Karpas-422 (cell line): ENCODE data around the gene LRRFIP1. TPM values are rescaled to one million over a fixed set of nuclear protein-coding genes. Genes with fewer than 3 reads are reported as not detected.
"Not testable (repeated sequence)": the region's sequence is repeated elsewhere in the genome, so short reads cannot be mapped to it uniquely, and the experiment has no call there.

Experiments
- DNase-seq: peaks from one replicate; pipeline ENCODE4 v3.0.0-alpha.2; 2015
- H2AFZ ChIP-seq: fragments of 200-600 bp; sonication (generic); 2 replicates; pipeline ENCODE4 v1.6.1; 2014; ENCODE audit warnings: antibody characterized with exemption, low read length, mixed read lengths
- H3K27ac ChIP-seq: fragments of 200-600 bp; sonication (generic); 2 replicates; pipeline ENCODE4 v1.5.1; 2014; ENCODE audit warnings: mild to moderate bottlenecking, low read length, moderate library complexity
- H3K27me3 ChIP-seq: fragments of 200-600 bp; sonication (generic); 2 replicates; pipeline ENCODE4 v1.6.1; 2014; ENCODE audit warnings: low read length, mixed read lengths
- H3K36me3 ChIP-seq: fragments of 200-600 bp; sonication (generic); 2 replicates; pipeline ENCODE4 v1.6.1; 2014; ENCODE audit warnings: low read length, mixed read lengths; ENCODE audit not compliant: insufficient read depth
- H3K4me1 ChIP-seq: fragments of 200-600 bp; sonication (generic); 2 replicates; pipeline ENCODE4 v1.6.1; 2014; ENCODE audit warnings: mild to moderate bottlenecking, low read length, mixed read lengths
- H3K4me2 ChIP-seq: fragments of 200-600 bp; sonication (generic); 2 replicates; pipeline ENCODE4 v1.6.1; 2014; ENCODE audit warnings: low read length, low read depth, mild to moderate bottlenecking; ENCODE audit not compliant: poor library complexity, severe bottlenecking
- H3K4me3 ChIP-seq: fragments of 200-600 bp; sonication (generic); 2 replicates; pipeline ENCODE4 v1.5.1; 2014; ENCODE audit warnings: mild to moderate bottlenecking, antibody characterized with exemption, low read length, mixed read lengths
- H3K79me2 ChIP-seq: fragments of 200-600 bp; sonication (generic); 2 replicates; pipeline ENCODE4 v1.6.1; 2014; ENCODE audit warnings: mild to moderate bottlenecking, low read length, mixed read lengths
- H3K9ac ChIP-seq: fragments of 200-600 bp; sonication (generic); 2 replicates; pipeline ENCODE4 v1.6.0; 2014; ENCODE audit warnings: low read length
- H3K9me2 ChIP-seq: fragments of 200-600 bp; sonication (generic), shearing (Covaris generic); replicated peaks from 2 replicates; pipeline ENCODE4 v1.6.0; 2014; ENCODE audit warnings: mild to moderate bottlenecking, low read length, moderate library complexity; ENCODE audit not compliant: insufficient read depth
- H3K9me3 ChIP-seq: fragments of 300-700, 200-600 bp; sonication (generic); 2 replicates; pipeline ENCODE4 v1.6.1; 2014; ENCODE audit warnings: low read length, mixed read lengths
- H4K20me1 ChIP-seq: fragments of 200-600 bp; sonication (generic); 2 replicates; pipeline ENCODE4 v1.6.1; 2014; ENCODE audit warnings: mild to moderate bottlenecking, antibody characterized with exemption, low read length, low read depth; ENCODE audit not compliant: insufficient read depth
- total RNA-seq: library from RNA; depleted of rRNA; stranded (reverse); fragments of >200 nt; shearing (Covaris generic); gene quantifications from 2 replicates; pipeline ENCODE4 v1.2.3, GENCODE V29; 2014; ENCODE audit warnings: low replicate concordance

LRRFIP1 gene
- total RNA-seq, 1 experiment from 2014 or later = 29.9 TPM

GRCh38 chr2:237774811-237775553, 147.6 kb downstream of the LRRFIP1 start:
- no peak overlapping the region for H3K9ac ChIP-seq
- H3K4me1 ChIP-seq = no peaks in the 10 kb centered on the region
- H2AFZ ChIP-seq = no peak overlapping the region
- no peak overlapping the region for H3K4me2 ChIP-seq
- peak; percentile 82 for DNase-seq
- no peaks in the 10 kb centered on the region for H4K20me1 ChIP-seq
- no peaks in the 10 kb centered on the region for H3K9me2 ChIP-seq
- H3K27me3 ChIP-seq = no peaks in the 10 kb centered on the region
- no peak overlapping the region for H3K4me3 ChIP-seq
- no peaks in the 10 kb centered on the region for H3K79me2 ChIP-seq
- H3K27ac ChIP-seq = no peak overlapping the region
- H3K36me3 ChIP-seq = no peaks in the 10 kb centered on the region
- no peaks in the 10 kb centered on the region for H3K9me3 ChIP-seq

GRCh38 chr2:237779521-237779920, 152.1 kb downstream of the LRRFIP1 start:
- peaks cover 3% of the 10 kb centered on the region; the same call in 1 of the 2 replicates for H3K36me3 ChIP-seq
- H3K4me2 ChIP-seq = no peak overlapping the region
- H3K27ac ChIP-seq = no peak overlapping the region
- no peaks in the 10 kb centered on the region for H3K9me3 ChIP-seq
- H3K9me2 ChIP-seq = no peaks in the 10 kb centered on the region
- H3K79me2 ChIP-seq = no peaks in the 10 kb centered on the region
- DNase-seq = no peak
- H2AFZ ChIP-seq = no peak overlapping the region
- no peaks in the 10 kb centered on the region for H4K20me1 ChIP-seq
- H3K27me3 ChIP-seq = no peaks in the 10 kb centered on the region
- no peak overlapping the region for H3K9ac ChIP-seq
- H3K4me1 ChIP-seq = no peaks in the 10 kb centered on the region
- H3K4me3 ChIP-seq = no peak overlapping the region

- H3K4me2 ChIP-seq = no peak overlapping the region
- no peaks in the 10 kb centered on the region for H4K20me1 ChIP-seq
- H3K9ac ChIP-seq = no peak overlapping the region
- no peak overlapping the region for H3K4me3 ChIP-seq
- no peaks in the 10 kb centered on the region for H3K27me3 ChIP-seq
- DNase-seq = no peak
- no peaks in the 10 kb centered on the region; the same call in 1 of the 2 replicates for H3K9me3 ChIP-seq
- peaks cover 3% of the 10 kb centered on the region; the same call in 1 of the 2 replicates for H3K36me3 ChIP-seq
- H3K79me2 ChIP-seq = no peaks in the 10 kb centered on the region
- no peak overlapping the region for H3K27ac ChIP-seq
- H3K9me2 ChIP-seq = no peaks in the 10 kb centered on the region
- H2AFZ ChIP-seq = no peak overlapping the region
- no peaks in the 10 kb centered on the region for H3K4me1 ChIP-seq
Observed at GRCh38 chr2:237782181-237782580, 154.8 kb downstream of the LRRFIP1 start.

GRCh38 chr2:237783678-237784077, 156.3 kb downstream of the LRRFIP1 start:
- H4K20me1 ChIP-seq, H3K9me2 ChIP-seq, H3K27me3 ChIP-seq, H3K27ac ChIP-seq, H3K4me3 ChIP-seq, H2AFZ ChIP-seq, DNase-seq, H3K9ac ChIP-seq, H3K9me3 ChIP-seq, H3K79me2 ChIP-seq, H3K4me1 ChIP-seq, H3K36me3 ChIP-seq, H3K4me2 ChIP-seq: not testable (repeated sequence)

GRCh38 chr2:237786936-237787335, 159.5 kb downstream of the LRRFIP1 start:
- Histone ChIP-seq H3K4me3 (no peak overlapping the region), H3K36me3 (no peaks in the 10 kb centered on the region), H3K4me1 (no peaks in the 10 kb centered on the region), H3K27ac (no peak overlapping the region), H4K20me1 (no peaks in the 10 kb centered on the region), H3K9ac (no peak overlapping the region), H3K9me3 (no peaks in the 10 kb centered on the region; the same call in 1 of the 2 replicates), H3K4me2 (no peak overlapping the region), H3K79me2 (no peaks in the 10 kb centered on the region), H2AFZ (no peak overlapping the region), H3K27me3 (no peaks in the 10 kb centered on the region), H3K9me2 (no peaks in the 10 kb centered on the region)
- DNase-seq = no peak

- no peaks in the 10 kb centered on the region for H3K9me2 ChIP-seq
- H3K9ac ChIP-seq = no peak overlapping the region
- H4K20me1 ChIP-seq = no peaks in the 10 kb centered on the region
- H3K4me2 ChIP-seq = no peak overlapping the region
- no peak for DNase-seq
- no peak overlapping the region for H2AFZ ChIP-seq
- H3K4me1 ChIP-seq = no peaks in the 10 kb centered on the region
- H3K27me3 ChIP-seq = no peaks in the 10 kb centered on the region
- H3K36me3 ChIP-seq = no peaks in the 10 kb centered on the region
- H3K4me3 ChIP-seq = no peak overlapping the region
- H3K79me2 ChIP-seq = no peaks in the 10 kb centered on the region
- H3K27ac ChIP-seq = no peak overlapping the region
- H3K9me3 ChIP-seq = no peaks in the 10 kb centered on the region; the same call in 1 of the 2 replicates
Observed at GRCh38 chr2:237790353-237790752, 163.0 kb downstream of the LRRFIP1 start.

GRCh38 chr2:237791977-237792727, 164.8 kb downstream of the LRRFIP1 start:
- no peaks in the 10 kb centered on the region for H3K36me3 ChIP-seq
- H3K9me3 ChIP-seq = no peaks in the 10 kb centered on the region; the same call in 1 of the 2 replicates
- no peaks in the 10 kb centered on the region for H3K79me2 ChIP-seq
- no peak overlapping the region for H3K4me2 ChIP-seq
- H3K27me3 ChIP-seq = no peaks in the 10 kb centered on the region
- no peak for DNase-seq
- no peaks in the 10 kb centered on the region for H3K9me2 ChIP-seq
- H2AFZ ChIP-seq = no peak overlapping the region
- H3K4me1 ChIP-seq = no peaks in the 10 kb centered on the region
- no peaks in the 10 kb centered on the region for H4K20me1 ChIP-seq
- no peak overlapping the region for H3K27ac ChIP-seq
- no peak overlapping the region for H3K9ac ChIP-seq
- no peak overlapping the region for H3K4me3 ChIP-seq

- DNase-seq = no peak
- Histone ChIP-seq H3K9me3 (no peaks in the 10 kb centered on the region), H3K9ac (no peak overlapping the region)
Observed at GRCh38 chr2:237797253-237797652, 169.9 kb downstream of the LRRFIP1 start.

More at GRCh38 chr2:237797253-237797652, 169.9 kb downstream of the LRRFIP1 start:
- H2AFZ ChIP-seq = no peak overlapping the region
- H4K20me1 ChIP-seq = no peaks in the 10 kb centered on the region
- no peak overlapping the region for H3K4me3 ChIP-seq
- H3K27ac ChIP-seq = no peak overlapping the region
- H3K4me2 ChIP-seq = no peak overlapping the region
- H3K36me3 ChIP-seq = no peaks in the 10 kb centered on the region
- no peaks in the 10 kb centered on the region for H3K27me3 ChIP-seq
- no peaks in the 10 kb centered on the region for H3K79me2 ChIP-seq
- no peaks in the 10 kb centered on the region for H3K4me1 ChIP-seq
- no peaks in the 10 kb centered on the region for H3K9me2 ChIP-seq
